Stimulated activated CD4-positive, alpha-beta T cell treated with anti-CD3 and anti-CD28 coated beads, Interleukin-4, amount 100 ng/mL, for 4 hours (primary cell): ENCODE measurements around the gene MEIS2.
A peak's percentile ranks its signal among the peaks of the same experiment; 100 is the strongest.

ENCODE experiments used
- DNase-seq, 2 experiments: peaks; one replicate each; pipeline ENCODE4 v3.0.0-alpha.2; 2020

Gene MEIS2

DNA sequence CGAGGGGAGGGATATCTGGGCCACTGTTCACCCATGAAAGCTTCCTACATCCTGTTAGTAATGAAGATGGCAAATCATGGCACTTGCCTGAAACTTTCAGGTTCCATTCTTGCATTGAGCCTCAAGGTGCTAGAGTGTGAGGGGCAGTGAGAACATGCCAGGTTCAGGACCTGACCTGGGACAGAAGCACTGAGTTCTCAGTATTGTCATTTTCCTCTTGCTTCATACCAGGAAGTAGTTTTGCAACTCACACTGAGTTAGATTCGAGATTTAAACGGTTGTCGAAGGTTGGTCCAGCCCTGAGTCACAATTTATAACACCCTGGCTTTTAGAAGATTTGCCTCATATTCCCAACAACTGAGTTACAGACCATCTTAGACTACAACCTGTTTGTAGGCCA lies 11.8 kb upstream of the MEIS2 start:
- no peak for DNase-seq

DNA sequence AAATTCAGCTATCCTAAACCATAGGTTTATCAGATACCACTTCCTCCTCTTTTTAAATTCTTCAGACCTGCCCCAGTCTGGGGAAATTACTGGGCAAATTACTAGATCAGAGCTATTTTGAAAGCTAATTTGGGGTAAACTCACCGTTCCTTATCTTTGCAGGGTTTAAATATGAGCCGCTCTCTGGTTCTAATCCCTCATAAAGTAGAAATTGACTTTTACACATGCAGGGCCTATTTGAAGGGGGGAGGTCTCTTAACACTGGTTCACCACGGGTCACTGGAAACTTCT lies 11.0 kb upstream of the MEIS2 start:
- no peak for DNase-seq

DNA sequence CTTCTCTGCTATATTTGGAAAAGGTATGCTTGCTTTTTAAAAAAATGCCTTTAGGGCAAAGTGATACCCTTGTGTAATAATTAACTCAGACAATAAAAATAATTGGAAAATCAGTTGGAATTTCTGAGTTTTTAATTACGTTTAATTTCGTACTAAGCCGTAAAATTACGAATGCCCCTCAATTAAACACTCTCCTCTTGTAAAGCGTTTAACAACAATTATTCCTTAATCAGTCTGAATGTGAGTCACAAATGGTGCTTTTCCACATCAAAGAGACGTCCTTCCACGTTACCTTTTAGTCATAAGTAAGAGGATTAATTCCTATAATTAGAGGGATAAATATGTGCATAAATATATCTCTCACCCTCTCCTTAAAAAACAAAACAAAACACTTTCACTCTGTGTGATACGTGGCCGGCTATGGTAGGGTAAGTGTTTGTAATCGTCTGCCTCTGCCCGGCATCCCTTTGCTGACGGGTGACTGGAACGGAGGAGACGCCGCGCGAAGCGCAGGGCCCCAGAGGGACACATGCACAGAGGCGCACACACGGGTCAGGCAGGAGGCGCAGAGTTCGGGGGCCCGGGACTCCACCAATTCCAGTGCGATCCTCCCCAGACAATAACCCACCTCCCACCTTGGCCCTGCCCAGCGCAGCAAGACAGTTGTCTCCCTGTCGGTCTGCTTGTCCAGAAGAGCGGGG lies 9.7 kb upstream of the MEIS2 start:
- DNase-seq = no peak

DNA sequence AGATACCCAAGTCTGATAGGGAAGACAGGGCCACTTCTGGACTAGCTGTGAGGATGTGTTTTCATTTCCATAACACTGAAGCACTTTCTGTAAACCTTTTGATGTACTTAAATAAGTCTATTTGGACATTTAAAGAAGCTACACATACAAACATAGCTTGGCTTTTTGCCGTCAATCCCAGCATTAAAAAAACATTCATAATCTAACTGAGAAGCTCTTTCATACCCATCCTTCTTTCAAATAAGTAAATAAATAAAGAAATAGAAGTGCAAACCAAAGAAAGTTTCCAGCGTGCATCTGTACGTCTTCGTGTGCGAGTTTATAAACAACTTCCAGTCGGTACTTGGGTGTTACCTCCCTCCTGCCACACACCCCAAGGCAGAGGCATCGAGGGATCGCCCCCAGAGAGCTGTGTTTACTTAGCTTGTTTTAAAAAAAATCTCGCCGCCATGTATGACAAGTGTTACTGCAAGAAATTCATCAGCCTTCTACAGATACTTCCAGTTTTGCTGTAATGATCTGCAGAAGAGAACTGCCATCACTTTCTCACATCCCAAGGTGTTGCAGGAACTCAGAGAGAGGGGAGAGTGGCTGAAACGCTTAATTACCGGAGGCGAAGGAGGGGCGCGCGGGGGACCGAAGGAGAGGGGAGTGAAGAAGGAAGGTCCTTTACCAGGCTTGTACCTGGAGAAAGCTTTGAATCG lies 9.0 kb upstream of the MEIS2 start:
- DNase-seq = no peak

DNA sequence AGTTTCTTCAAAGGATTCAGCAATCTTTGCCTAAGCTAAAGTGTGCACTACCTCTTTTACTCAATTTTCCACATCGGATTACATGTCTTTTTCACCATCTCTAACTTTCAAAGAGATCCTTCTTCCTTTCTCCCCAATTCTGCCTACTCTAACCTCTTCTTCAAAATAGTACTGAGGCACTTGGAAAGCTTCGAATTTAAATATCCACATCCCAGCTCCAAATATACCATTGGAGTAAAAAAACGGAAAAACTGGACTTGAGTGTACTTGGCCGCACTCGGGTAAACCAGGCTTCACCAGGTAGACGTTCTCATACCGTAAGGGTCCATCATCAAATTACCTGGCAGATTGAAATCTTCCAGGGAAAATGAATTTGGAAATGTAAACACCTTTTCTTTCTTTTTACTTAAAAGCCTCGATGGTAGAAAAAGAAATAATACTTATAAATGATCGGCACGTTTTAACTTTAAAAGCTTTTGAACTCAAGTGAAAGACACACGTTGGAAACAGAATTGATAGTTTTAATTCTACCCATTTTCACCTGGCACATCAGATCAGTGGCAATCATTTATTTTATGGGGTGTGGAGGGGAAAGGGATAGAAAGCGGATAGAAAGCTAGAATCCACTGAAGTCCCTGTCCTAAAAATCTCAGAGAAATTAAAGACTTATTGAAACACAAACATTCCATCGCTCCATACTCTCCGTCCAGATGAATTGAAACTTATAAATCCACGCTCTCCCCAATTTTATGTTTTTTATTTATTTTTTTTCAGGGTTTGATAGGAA lies 8.2 kb upstream of the MEIS2 start:
- DNase-seq = no peak

DNA sequence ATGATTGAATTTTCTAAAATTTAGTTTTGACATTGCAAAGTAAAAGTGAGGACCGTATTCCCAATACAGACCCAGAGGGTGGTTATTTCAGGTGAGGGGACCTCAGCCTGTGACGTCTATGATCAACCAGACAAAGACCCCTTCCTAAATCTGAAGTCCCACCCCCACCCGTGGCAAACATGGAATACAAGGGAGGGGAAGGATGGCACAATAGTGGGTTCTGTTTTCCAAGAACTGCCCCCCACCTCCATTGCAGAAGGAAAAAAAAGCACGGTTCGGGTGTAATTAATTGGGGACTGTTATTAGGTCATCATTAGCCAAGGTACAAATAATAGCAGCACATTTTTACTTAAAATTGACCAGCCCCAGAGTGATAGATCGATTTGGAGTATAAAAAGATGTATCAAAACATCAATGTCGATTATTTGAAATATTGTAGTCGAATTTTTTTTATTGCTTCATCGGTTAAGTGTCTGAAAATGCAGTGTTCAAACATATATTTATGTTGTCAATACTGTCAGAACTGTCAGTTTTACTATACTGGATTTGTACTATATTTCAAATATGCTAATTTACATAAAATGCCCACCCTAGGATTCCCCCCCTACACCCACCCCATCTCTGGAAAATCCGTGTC lies 7.5 kb upstream of the MEIS2 start:
- no peak for DNase-seq

DNA sequence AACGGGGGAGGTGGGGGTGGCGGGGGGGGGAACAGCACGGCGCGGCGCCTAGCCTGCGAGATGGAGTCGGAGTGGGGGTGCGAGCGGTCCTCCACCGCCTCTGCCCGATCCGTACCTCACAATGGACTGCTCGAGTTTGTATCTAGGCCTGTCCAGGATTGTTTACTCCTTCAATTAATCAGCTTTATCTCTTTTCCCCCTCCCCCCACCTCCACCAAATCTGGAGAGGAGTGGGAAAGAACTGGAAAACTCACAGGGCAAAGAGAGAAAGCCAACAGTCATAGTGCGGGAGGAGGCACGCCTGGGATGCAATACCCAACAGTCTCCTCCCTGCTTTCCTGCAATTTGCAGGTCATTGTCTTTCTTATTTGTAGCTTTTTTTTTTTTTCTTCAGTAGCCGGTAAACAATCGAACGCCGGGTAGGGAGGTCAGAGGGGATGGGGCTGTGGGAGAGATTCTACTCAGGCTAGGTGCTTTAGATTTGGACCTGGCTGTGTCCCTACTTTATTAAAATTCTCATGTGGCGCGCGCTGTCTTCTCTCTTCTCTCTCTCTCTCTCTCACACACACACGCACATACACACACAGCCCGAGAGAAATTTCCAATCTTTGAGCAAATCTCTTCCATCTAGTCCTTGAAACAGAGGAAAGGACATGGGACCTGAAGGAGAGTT lies 6.9 kb upstream of the MEIS2 start:
- no peak for DNase-seq

DNA sequence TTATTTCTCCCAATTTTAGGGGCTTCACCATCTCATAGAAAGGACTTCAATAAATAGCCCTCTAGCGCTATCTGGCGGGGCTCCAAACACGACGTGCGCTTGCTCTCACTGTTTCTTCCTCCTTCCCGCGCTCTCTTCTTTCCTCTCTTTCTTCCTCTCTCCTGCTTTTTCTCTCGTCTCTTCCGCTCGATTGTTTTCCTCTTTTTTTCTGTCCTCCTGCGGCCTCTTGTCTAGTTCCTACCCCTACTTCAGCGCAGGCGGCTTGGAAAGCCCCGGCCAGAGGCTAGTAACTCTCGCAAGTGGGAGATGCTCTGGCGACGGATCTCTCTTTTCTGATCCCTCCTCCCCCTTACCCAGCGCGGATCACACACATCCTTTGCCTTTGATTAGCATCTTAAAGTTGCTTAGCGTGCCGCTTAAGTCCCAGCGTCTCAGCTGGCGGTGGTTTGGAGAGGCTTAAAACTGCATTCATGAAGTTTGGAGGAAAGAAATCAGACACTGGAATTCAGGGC lies 6.2 kb upstream of the MEIS2 start:
- no peak for DNase-seq

DNA sequence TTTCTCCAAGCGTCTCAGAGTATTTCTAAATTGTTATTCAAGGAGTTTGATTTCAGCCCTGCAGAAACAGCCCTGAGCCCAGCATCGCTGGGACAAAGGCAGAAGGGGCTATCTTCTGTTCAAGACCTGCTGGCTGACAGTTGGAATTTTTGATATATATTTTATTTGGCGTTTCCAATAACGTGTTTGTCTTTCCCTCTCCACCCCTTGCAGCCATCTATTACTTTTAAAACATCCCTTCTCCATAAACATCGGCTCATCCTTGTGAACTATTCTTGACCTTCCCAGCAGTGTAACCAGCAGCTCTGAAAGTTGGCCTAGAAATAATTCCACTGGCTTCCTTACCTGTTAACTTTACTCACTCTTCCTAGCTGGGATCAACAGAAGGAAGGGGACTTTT lies 5.5 kb upstream of the MEIS2 start:
- no peak for DNase-seq

DNA sequence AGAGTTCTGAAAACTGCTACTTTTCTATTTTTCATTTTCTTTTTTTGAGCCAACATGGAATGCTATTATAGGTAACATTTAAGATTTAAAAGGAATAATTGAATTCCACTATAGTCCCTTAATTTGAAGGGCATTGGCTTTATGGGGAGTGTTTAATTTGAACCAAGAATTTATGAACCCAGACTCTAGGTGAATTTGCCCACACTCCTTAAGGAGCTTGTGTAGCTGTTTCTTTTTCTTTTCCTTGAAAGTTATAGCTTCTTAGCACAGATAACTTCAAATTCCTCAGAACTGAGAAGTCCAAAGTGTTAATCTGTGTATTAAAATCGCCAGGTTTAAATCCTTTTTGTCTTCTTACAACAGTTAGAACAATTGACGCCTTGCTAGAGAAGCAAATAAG lies 4.7 kb upstream of the MEIS2 start:
- no peak for DNase-seq

DNA sequence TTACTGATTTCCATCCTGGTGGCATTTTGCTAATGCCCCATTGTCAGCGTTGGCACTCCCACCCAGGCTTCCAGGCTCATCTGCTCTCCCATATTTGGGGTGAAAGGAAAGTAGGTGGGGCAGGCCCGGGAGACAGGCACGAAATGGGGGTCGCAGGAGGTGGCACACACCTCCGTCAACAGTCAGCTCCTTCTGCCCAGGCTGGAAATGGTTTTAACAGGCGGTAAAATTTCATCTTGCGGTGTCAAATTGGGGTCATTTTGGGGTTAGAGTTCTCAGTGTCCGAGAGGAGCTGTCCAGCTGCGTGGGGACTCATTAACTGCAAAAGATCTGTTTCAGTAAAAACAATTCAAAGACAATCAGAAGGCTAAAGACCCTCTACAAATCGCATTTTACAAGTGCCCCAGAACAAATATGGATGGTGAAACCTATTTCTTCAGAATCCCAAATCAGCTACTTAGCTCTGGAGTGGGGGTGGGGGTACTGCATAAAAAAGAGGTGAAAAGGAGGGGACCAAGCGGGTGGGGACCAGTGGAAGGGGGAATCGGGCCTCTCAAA lies 4.2 kb upstream of the MEIS2 start:
- no peak for DNase-seq

DNA sequence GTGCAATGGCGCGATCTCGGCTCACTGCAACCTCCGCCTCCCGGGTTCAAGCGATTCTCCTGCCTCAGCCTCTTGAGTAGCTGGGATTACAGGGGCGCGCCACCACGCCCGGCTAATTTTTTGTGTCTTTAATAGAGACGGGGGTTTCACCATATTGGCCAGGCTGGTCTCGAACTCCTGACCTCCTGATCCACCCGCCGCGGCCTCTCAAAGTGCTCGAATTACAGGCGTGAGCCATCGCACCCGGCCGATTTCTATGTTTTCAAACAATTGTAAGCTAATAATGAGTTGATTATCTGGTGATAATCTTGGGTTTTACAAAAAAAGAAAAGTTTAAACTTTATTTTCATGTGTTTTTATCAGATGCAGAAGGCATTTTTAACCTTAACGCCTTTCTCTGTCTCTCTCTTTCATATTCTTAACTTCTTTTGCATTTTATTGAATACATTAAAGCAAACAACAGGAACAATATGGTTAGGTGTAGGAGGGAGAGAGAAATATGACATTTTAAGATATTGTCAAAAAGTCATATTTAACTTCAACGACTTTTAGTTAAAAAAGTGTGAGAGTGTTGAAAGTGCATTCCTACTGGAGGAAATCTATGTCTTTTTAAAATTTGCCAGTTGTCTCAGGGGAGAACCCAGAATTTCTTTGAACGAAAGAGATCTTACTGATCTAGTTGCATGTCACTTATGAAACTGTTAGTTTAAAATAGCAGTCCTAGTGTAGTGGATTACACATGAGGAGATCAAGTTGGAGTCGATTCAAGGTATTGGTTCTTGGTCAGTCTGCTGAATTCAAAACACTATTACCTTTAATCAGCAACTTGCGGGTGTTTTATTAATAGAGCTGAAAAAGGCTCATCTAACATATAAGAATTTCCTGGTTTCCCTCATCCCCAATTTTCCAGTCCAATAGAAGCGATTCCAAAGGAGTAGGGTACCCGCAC lies 3.4 kb upstream of the MEIS2 start:
- DNase-seq = no peak

DNA sequence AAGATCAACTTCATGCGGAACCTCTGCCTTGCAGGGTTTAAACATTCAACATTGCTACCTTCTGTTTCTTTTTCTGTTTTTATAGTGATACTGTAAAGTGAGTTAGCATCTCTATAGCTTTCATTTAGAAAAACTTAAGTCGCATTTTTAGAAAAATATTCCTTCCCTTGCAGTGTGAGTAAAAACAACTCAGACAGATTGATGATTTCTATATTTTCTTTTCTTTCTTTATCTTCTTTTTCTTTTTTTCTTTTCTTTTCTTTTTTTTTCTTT lies 2.8 kb upstream of the MEIS2 start:
- no peak for DNase-seq

DNA sequence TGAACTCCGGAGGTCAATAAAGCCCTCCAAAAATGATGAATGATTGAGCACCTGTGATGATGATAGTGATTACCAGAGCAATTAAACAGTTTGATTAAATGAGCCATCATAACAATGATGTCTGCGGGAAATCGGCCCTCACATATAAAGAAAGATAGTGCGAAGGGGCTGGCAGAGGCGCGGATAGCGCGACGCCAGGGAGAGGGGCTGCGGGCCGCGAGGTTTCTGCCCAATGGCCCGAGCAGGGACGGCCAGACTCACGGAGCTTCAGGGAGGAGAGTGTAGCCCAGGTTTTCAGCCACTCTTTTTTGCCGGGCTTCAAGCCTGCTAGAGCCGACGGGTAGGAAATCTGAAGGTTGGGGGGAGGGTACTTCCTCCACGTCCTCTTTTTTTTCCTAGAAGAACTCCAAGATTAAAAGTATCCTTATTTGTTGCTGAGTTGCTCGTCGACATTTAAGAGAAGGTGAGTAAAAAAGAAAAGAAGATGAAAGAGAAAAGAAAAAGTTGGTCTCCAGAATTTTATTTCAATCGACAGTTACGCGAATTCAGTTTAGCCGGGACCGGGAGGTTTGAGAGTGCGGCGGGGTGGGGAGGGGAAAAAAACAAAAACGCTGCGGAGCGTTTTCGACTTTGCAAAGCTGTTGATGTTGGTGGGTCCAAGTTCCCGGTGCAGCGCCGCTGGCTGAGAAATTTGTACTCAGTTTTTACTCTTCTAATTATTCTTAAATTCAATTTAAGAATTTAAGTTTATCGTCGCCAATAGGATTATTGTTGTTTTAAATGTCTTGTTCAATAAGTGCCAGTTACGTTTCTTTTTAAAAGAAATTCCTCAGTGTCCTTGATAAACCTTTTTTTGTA lies 2.2 kb upstream of the MEIS2 start:
- DNase-seq = no peak

DNA sequence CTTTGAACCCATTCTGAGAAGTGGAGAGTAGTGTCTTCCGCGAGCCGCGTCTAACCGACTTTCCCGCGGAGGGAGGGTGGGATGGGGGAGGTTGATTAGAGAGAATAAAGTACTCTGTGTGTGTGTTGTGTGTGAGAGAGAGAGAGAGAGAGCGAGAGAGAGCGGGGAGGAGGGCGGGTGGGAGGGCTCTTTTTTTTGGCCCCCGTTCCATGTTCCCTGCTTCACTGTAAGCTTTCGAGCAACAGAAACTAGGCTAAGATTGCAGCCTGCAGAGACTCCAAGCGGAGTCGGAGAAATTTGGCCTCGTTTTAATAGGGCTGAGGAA lies 1.6 kb upstream of the MEIS2 start:
- DNase-seq = no peak

DNA sequence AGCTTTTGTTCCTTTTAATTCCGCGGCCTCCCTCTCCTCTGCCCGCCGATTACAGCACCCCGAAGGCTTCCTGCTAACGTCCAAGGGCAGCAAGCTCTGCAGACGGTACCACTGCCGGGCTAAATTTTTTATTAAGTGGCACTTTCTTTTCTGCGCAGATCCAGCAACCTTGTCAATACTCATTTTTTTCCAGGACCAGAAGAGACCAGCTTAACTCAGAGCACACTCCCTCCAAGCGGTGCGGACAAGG lies 542 bp upstream of the MEIS2 start:
- no peak for DNase-seq

DNA sequence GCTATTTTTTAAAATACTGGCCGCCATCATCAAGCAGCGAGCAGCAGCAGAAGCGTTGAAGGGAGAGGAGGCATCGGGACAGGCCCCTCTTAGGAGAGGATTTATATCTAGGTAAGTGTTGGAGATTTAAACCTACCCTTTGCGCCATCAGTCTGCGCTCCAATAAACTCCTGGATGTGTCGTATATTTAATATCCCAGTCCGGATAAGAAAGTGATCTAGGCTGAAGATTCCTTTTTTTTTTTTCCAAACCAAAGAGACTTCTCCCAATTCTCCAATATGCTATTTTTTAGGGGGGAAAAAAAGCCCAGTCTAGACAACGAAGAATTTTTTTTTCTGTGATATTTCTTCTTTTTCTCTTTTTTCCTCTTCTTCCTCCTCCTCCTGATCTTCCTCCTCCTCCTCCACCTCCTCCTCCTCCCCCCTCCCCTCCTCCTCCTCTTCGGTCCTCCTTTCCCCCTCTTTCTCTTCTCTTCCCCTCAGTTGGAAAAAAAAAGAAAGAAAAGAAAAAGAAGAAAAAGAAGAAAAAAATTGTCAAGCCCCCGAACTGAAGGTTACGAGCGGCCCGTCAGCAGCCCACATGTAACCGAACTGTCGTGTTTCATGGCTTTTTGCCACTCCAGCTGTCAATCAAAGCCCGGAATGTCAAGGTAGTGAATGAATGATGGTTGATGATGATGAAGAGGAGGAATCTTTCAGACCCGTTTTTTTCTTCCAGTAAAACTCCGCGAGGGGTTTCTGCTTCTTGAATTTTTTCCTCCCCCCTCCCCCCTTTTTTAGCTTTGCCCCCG lies 835 bp downstream of the MEIS2 start:
- no peak for DNase-seq

DNA sequence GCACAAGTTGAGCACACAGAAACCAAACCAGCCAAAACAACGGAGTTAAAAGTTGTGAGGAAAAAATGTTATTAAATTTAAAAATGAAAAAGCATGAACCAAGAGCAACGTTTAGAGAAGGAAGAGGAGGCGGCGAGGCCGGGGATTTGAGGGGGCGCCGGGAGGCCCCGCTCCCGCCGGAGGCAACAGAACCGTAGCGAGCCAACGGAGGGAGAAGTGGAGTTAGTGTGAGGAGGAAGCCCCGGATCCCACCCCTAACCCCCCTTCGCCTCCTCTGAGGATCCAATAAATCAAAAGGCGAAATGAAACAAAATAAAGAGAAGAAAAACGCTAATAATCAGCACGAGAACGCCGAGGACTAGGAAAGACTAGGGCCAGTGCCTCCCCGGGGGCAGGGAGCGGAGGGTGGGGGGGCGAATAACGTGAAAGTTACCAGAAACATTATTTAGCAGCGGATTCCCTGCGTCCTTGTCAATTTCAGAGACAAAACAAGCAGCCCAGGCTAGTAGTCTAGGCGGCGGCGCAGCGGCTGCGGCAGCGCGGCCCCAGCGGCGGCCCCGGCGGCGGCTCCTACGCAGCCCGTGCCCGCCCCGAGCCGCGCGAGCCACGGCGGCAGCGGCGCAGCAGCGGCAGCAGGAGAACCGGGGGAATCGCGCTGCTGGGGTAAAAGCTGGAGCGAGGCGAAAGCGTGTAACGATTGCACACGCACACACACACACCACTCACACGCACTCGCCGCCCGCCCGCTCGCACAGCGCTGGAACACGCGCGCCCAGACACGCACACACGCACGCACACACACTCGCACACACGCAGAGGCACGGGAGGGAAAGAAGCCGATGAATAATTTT lies 1.7 kb downstream of the MEIS2 start:
- peak in 1 of 2 experiments; percentile 15 for DNase-seq

DNA sequence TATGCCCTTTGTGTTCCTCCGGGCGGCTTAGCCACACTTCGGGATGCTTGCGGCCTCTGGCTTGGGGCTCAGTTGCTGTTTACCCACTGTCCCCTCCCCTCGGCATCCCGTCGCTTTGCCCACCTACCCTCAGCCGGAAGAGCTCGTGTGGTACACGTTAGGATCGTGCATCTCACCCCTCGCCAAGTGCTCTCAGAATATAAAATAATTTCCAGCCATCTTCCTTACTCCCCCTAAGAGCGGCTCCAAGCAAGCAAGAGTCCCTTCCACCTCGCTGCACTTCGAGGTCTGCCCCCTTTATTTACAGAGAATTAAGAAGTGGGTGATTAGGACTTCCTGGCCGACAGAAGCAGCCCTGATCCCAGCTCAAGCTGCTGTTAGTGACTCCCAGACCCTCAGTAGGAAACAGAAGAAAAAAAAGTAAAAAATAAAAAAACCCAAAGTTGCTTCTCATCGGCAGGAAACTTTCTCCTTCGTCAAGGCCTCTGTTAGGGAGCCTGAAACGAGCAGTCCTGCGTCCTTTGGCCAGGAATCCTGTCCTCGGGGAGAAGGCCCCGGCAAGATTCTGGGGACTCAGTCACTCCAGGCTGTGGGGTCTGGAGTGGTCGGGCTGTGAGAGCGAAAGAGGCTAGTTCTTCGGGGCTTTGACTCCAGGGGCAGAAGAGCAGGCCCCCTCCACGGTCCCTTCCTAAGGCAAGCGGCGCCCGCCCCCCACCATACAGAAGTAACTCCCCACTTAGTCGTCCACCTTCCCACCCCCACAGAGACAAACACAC lies 3.0 kb downstream of the MEIS2 start:
- no peak for DNase-seq
